Measurements from ENCODE around the gene FBXO24.

GRCh38 chr7:100623951-100624824, 38.1 kb downstream of the FBXO24 start:
- TF ChIP-seq CTCF (IDR thresholded peaks at IDR 0.05), result no peak
- no peak for TF ChIP-seq EP300 (IDR thresholded peaks at IDR 0.05)
- no peak for TF ChIP-seq POLR2A (IDR thresholded peaks at IDR 0.05)
- no peak for TF ChIP-seq POLR2AphosphoS5 (IDR thresholded peaks at IDR 0.05)

Measured in gastroesophageal sphincter (tissue), 3 donors.